HepG2 (cell line): Measurements from ENCODE around the gene HMGCS2. TPM values are rescaled to one million over a fixed set of nuclear protein-coding genes. Genes with fewer than 3 reads are reported as not detected.

Experiments
- ATAC-seq: fragments of 200-7000 bp; cut with Tn5 transposase; 3 replicates; pipeline ENCODE4 v1.9.1; 2020; ENCODE audit warnings: mild to moderate bottlenecking, moderate library complexity
- BruUV-seq: library from RNA; stranded (reverse); fragments of 400-500 nt; replicated peaks from 2 replicates; lab custom pipeline; 2021; lab: Mats Ljungman, UMichigan
- CTCF ChIA-PET: fragments of 300-600 bp; formaldehyde crosslinking; extraction: SDS; loops from one replicate; lab custom pipeline; 2021; ENCODE audit warnings: low total read pairs, inconsistent platforms, low intra/inter-chr PET ratio; lab: Yijun Ruan, JAX
- POLR2A ChIA-PET: fragments of 350-600 bp; sonication (Branson Sonifier 250); formaldehyde crosslinking; loops from one replicate; lab custom pipeline; 2020; ENCODE audit warnings: antibody characterized with exemption, inconsistent platforms; lab: Yijun Ruan, JAX
- DNase-seq: peaks from one replicate; pipeline ENCODE4 v3.0.0-alpha.2; 2015; ENCODE audit warnings: low spot score
- FAIRE-seq: peaks from 3 replicates; lab custom pipeline; 2011; peaks lifted over from hg19 to GRCh38; lab: Jason Lieb, UNC
- H2AFZ ChIP-seq: one replicate; pipeline ENCODE4 v1.6.1; 2011; ENCODE audit warnings: low read length, inconsistent platforms
- H3K27ac ChIP-seq: fragments of 300-600 bp; 3 replicates; pipeline ENCODE4 v1.8.0; 2011; ENCODE audit warnings: mixed run types, mild to moderate bottlenecking, mixed read lengths, low read length, inconsistent platforms; ENCODE audit not compliant: insufficient read depth; ENCODE audit errors: extremely low read length
- H3K27me3 ChIP-seq, 2 experiments: fragments of 200-600 bp in 1 of 2; 2 replicates in 1 of 2; 3 replicates in 1 of 2; pipeline versions ENCODE4 v1.6.0 to v1.8.0; 2011; ENCODE audit warnings: low read length in 2 of 2, mild to moderate bottlenecking in 2 of 2, moderate library complexity in 2 of 2, inconsistent platforms in 1 of 2; ENCODE audit not compliant: insufficient read depth in 2 of 2, control insufficient read depth in 1 of 2
- H3K36me3 ChIP-seq, 2 experiments: fragments of 200-600 bp in 1 of 2; replicated peaks in 1 of 2; 2 replicates in 1 of 2; 3 replicates in 1 of 2; pipeline versions ENCODE4 v1.5.1 to v1.8.0; 2011; ENCODE audit warnings: low read length in 2 of 2, inconsistent platforms in 1 of 2; ENCODE audit not compliant: insufficient read depth in 2 of 2, control insufficient read depth in 1 of 2
- H3K4me1 ChIP-seq: 2 replicates; pipeline ENCODE4 v1.5.1; 2012; ENCODE audit warnings: low read length, inconsistent platforms; ENCODE audit not compliant: insufficient read depth
- H3K4me2 ChIP-seq: 2 replicates; pipeline ENCODE4 v1.6.0; 2011; ENCODE audit warnings: low read depth, low read length, inconsistent platforms
- H3K4me3 ChIP-seq, 3 experiments: fragments of 200-600 bp in 1 of 3; sonication (generic), shearing (Covaris generic) in 1 of 3; replicated peaks in 1 of 3; 2 replicates each; pipeline ENCODE4 v1.5.1; 2011 to 2016; ENCODE audit warnings: low read length in 3 of 3, inconsistent platforms in 2 of 3, low read depth in 2 of 3, mild to moderate bottlenecking in 2 of 3, control low read depth in 1 of 3, mixed read lengths in 1 of 3; ENCODE audit not compliant: insufficient read depth in 1 of 3
- H3K79me2 ChIP-seq: one replicate; pipeline ENCODE4 v1.6.1; 2011; ENCODE audit warnings: low read length, inconsistent platforms; ENCODE audit not compliant: insufficient read depth
- H3K9ac ChIP-seq: 2 replicates; pipeline ENCODE4 v1.6.0; 2011; ENCODE audit warnings: mild to moderate bottlenecking, low read depth, low read length, inconsistent platforms; ENCODE audit not compliant: insufficient read depth
- H3K9me3 ChIP-seq: 2 replicates; pipeline ENCODE4 v1.5.1; 2012; ENCODE audit warnings: mild to moderate bottlenecking, low read length
- H4K20me1 ChIP-seq: 2 replicates; pipeline ENCODE4 v1.6.0; 2011; ENCODE audit warnings: inconsistent platforms, mild to moderate bottlenecking, low read length, moderate library complexity; ENCODE audit not compliant: insufficient read depth
- GABPA ChIP-seq, 2 experiments: IDR thresholded peaks; 2 replicates each; pipeline ENCODE4 v1.6.1; 2011 to 2016; ENCODE audit warnings: low read depth in 2 of 2, low read length in 1 of 2, missing biosample characterization in 1 of 2, missing genetic modification characterization in 1 of 2
- GPN1 ChIP-seq: sonication (generic); formaldehyde crosslinking; IDR thresholded peaks from 2 replicates; pipeline ENCODE4 v1.5.1; 2020; ENCODE audit warnings: missing genetic modification reagents, borderline replicate concordance
- HNF4A ChIP-seq: sonication (generic); formaldehyde crosslinking; IDR thresholded peaks from 2 replicates; pipeline ENCODE4 v1.4.0; 2020; ENCODE audit warnings: missing genetic modification reagents
- KDM5B ChIP-seq: sonication (generic); formaldehyde crosslinking; IDR thresholded peaks from 2 replicates; pipeline ENCODE4 v1.4.0; 2020; ENCODE audit warnings: missing genetic modification reagents, mild to moderate bottlenecking, borderline replicate concordance
- MEIS1 ChIP-seq: sonication (generic); formaldehyde crosslinking; IDR thresholded peaks from 2 replicates; pipeline ENCODE4 v1.9.0; 2021; ENCODE audit warnings: mild to moderate bottlenecking, missing genetic modification reagents, moderate library complexity, borderline replicate concordance
- MLLT10 ChIP-seq: sonication (generic); formaldehyde crosslinking; IDR thresholded peaks from 2 replicates; pipeline ENCODE4 v1.4.0; 2020; ENCODE audit warnings: missing genetic modification reagents
- NBN ChIP-seq: fragments of 450-650 bp; conservative IDR thresholded peaks from 2 replicates; pipeline ENCODE4 v1.6.1; 2017
- NR1H2 ChIP-seq: sonication (generic); formaldehyde crosslinking; IDR thresholded peaks from 2 replicates; pipeline ENCODE4 v1.8.1; 2022; ENCODE audit warnings: low read depth, missing genetic modification reagents, borderline replicate concordance
- PAWR ChIP-seq: sonication (generic); formaldehyde crosslinking; IDR thresholded peaks from 2 replicates; pipeline ENCODE4 v1.4.0; 2020; ENCODE audit warnings: missing genetic modification reagents, mild to moderate bottlenecking, borderline replicate concordance
- PHF8 ChIP-seq: sonication (generic); formaldehyde crosslinking; IDR thresholded peaks from 2 replicates; pipeline ENCODE4 v1.5.0; 2020; ENCODE audit warnings: missing genetic modification reagents
- PRMT3 ChIP-seq: sonication (generic); formaldehyde crosslinking; IDR thresholded peaks from 2 replicates; pipeline ENCODE4 v1.8.1; 2022; ENCODE audit warnings: low read depth, mild to moderate bottlenecking, moderate library complexity, missing genetic modification reagents, borderline replicate concordance
- ZNF34 ChIP-seq: sonication (generic); formaldehyde crosslinking; IDR thresholded peaks from 2 replicates; pipeline ENCODE4 v1.4.0; 2020; ENCODE audit warnings: mild to moderate bottlenecking, missing genetic modification reagents, borderline replicate concordance
- ZNF343 ChIP-seq: sonication (generic); formaldehyde crosslinking; IDR thresholded peaks from 2 replicates; pipeline ENCODE4 v1.4.0; 2020; ENCODE audit warnings: mild to moderate bottlenecking, missing genetic modification reagents
- ZNF564 ChIP-seq: sonication (generic); formaldehyde crosslinking; IDR thresholded peaks from 2 replicates; pipeline ENCODE4 v1.8.1; 2023; ENCODE audit warnings: mild to moderate bottlenecking, missing genetic modification reagents
- ZNF776 ChIP-seq: sonication (generic); formaldehyde crosslinking; IDR thresholded peaks from 2 replicates; pipeline ENCODE4 v1.4.0; 2020; ENCODE audit warnings: mild to moderate bottlenecking, missing genetic modification reagents
- WGBS: methylation state at CpG from one replicate; pipeline ENCODE4 v1.1.6; 2017; ENCODE audit warnings: low lambda C conversion rate; 5-methylcytosine and 5-hydroxymethylcytosine counted together
- in situ Hi-C: cut with HindIII; loops from 2 replicates; pipeline ENCODE4 v1.10.0; 2017; ENCODE audit warnings: low pct_unique_long_range_greater_than_20kb; ENCODE audit not compliant: extremely low pct_ligation_motif_present
- intact Hi-C: fragments of 100-400 bp; cut with micrococcal nuclease; formaldehyde crosslinking; loops from one replicate; pipeline ENCODE4 v1.10.0; 2022; ENCODE audit not compliant: unreplicated experiment
- polyA plus RNA-seq, 8 experiments: library from polyadenylated mRNA; depleted of rRNA in 3 of 8; stranded (reverse) in 7 of 8; unstranded in 1 of 8; fragments of >200 nt; fragmentation: Illumina TruSeq in 4 of 8; extraction: Trizol in 4 of 8; gene quantifications; 2 replicates each; pipeline versions ENCODE4 v1.2.1 to v1.2.3, GENCODE V29; 2011 to 2016; ENCODE audit warnings: low read depth in 4 of 8, missing spikeins in 1 of 8, mixed read lengths in 1 of 8; ENCODE audit not compliant: insufficient read depth in 1 of 8
- total RNA-seq, 5 experiments: library from RNA; depleted of rRNA; stranded (reverse); fragments of >200 nt; fragmentation: Illumina TruSeq; extraction: Trizol; gene quantifications; 2 replicates each; pipeline ENCODE4 v1.2.3, GENCODE V29; 2016; ENCODE audit warnings: low read depth in 1 of 5
- TF ChIP-seq, protein P1 (sequence below): sonication (generic); formaldehyde crosslinking; IDR thresholded peaks from 2 replicates; pipeline ENCODE4 v1.4.0; 2020; ENCODE audit warnings: mild to moderate bottlenecking, missing genetic modification reagents, borderline replicate concordance
- TF ChIP-seq, protein P2 (sequence below): sonication (generic); formaldehyde crosslinking; IDR thresholded peaks from 2 replicates; pipeline ENCODE4 v1.9.0; 2021; ENCODE audit warnings: missing genetic modification reagents, mild to moderate bottlenecking, borderline replicate concordance

HMGCS2 gene
- total and polyA plus RNA-seq, 2 of the 13 experiments (the other 11 are each of a cell fraction or from before 2014, with no cell fraction given): 0.44 to 1.5 TPM

DNA sequence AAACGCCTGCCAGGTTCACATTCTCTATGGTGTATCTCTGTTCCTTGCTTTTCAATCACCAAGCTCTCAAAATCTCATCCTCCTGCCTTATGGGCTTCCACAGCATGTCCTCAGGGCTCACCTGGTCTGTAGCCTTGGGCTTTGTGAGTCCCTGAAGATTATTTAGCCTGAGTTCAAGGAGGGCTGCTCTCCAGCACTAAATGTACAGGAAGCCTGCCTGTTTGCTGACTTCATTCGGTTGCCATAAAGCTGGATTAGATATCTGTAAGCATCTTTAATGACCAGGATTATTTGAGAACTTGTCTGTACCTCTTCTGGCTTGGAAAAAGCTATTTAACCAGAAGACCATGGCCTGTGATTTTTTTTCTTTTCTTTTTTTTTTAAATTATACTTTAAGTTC is 49.5 kb upstream of the HMGCS2 start (continued):
- TF ChIP-seq NR1H2 (CRISPR knock-in tag): no peak

DNA sequence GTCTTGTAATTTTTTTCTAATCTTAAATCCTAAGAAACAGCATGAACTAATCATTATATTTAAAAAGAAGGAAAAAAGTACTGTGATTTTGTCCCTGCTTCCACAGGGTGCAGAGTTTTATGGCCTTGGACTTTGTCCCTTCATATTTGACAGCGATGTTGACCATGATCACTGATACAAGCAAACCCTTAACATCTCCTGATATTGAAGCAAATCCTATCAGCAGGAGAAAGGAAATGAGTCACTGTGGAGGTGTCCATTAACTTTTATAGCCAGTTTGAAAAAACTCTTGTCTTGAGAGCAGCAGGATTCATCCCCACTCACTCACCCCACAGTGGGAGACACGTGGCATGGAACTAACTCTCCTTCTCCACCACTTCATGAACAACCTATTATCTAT is 47.7 kb upstream of the HMGCS2 start:
- 0% methylated on average over 2 of the region's 2 CpGs for WGBS
- Histone ChIP-seq H3K4me3 (no peak overlapping the region), H3K9me3 (no peaks in the 10 kb centered on the region), H3K27me3 (no peaks in the 10 kb centered on the region), H4K20me1 (no peaks in the 10 kb centered on the region), H3K4me2 (peak overlapping the region; percentile 57), H3K4me1 (peaks cover 48% of the 10 kb centered on the region), H3K9ac (no peak overlapping the region), H3K36me3 (no peaks in the 10 kb centered on the region), H3K79me2 (no peaks in the 10 kb centered on the region), H2AFZ (no peak overlapping the region), H3K27ac (peak overlapping the region; percentile 69)
- FAIRE-seq (peak; percentile 4), ATAC-seq (peak; percentile 88), DNase-seq (peak; percentile 87)
- no TSS peak for BruUV-seq
- intact Hi-C loops: no loop called here
- in situ Hi-C loops: loop anchor here (10.0 kb wide), 1 partner anchor 48 kb away; no protein-coding TSS in a partner anchor
- CTCF ChIA-PET: no interaction called here
- POLR2A ChIA-PET: interaction anchor here (1.2 kb wide), 1 partner anchor 37 kb away, joined by 3 read pairs; no protein-coding TSS in a partner anchor
- TF ChIP-seq ZNF776 (CRISPR knock-in tag) (no peak), PRMT3 (CRISPR knock-in tag) (no peak), GABPA (IDR thresholded peaks at IDR 0.05; ENCODE audit: low read depth, low read length) (no peak), GABPA (CRISPR knock-in tag; IDR thresholded peaks at IDR 0.05; ENCODE audit: low read depth) (peak; percentile 27; the same call in 1 of the 2 replicates), MEIS1 (CRISPR knock-in tag) (no peak), KDM5B (CRISPR knock-in tag) (no peak), ZNF564 (no peak), ZNF343 (CRISPR knock-in tag) (no peak), PAWR (CRISPR knock-in tag) (no peak), PHF8 (CRISPR knock-in tag) (no peak), HNF4A (peak; percentile 90), MLLT10 (CRISPR knock-in tag) (no peak), ZNF34 (CRISPR knock-in tag) (no peak), NBN (no peak), GPN1 (CRISPR knock-in tag) (no peak)
- TF ChIP-seq, protein P1, sequence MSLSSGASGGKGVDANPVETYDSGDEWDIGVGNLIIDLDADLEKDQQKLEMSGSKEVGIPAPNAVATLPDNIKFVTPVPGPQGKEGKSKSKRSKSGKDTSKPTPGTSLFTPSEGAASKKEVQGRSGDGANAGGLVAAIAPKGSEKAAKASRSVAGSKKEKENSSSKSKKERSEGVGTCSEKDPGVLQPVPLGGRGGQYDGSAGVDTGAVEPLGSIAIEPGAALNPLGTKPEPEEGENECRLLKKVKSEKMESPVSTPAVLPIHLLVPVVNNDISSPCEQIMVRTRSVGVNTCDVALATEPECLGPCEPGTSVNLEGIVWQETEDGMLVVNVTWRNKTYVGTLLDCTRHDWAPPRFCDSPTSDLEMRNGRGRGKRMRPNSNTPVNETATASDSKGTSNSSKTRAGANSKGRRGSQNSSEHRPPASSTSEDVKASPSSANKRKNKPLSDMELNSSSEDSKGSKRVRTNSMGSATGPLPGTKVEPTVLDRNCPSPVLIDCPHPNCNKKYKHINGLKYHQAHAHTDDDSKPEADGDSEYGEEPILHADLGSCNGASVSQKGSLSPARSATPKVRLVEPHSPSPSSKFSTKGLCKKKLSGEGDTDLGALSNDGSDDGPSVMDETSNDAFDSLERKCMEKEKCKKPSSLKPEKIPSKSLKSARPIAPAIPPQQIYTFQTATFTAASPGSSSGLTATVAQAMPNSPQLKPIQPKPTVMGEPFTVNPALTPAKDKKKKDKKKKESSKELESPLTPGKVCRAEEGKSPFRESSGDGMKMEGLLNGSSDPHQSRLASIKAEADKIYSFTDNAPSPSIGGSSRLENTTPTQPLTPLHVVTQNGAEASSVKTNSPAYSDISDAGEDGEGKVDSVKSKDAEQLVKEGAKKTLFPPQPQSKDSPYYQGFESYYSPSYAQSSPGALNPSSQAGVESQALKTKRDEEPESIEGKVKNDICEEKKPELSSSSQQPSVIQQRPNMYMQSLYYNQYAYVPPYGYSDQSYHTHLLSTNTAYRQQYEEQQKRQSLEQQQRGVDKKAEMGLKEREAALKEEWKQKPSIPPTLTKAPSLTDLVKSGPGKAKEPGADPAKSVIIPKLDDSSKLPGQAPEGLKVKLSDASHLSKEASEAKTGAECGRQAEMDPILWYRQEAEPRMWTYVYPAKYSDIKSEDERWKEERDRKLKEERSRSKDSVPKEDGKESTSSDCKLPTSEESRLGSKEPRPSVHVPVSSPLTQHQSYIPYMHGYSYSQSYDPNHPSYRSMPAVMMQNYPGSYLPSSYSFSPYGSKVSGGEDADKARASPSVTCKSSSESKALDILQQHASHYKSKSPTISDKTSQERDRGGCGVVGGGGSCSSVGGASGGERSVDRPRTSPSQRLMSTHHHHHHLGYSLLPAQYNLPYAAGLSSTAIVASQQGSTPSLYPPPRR: peak; percentile 44; the same call in 1 of the 2 replicates
- TF ChIP-seq, protein P2, sequence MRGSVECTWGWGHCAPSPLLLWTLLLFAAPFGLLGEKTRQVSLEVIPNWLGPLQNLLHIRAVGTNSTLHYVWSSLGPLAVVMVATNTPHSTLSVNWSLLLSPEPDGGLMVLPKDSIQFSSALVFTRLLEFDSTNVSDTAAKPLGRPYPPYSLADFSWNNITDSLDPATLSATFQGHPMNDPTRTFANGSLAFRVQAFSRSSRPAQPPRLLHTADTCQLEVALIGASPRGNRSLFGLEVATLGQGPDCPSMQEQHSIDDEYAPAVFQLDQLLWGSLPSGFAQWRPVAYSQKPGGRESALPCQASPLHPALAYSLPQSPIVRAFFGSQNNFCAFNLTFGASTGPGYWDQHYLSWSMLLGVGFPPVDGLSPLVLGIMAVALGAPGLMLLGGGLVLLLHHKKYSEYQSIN (CRISPR knock-in tag): no peak
